Epithelial cell of prostate (primary cell): Measurements from ENCODE around the gene FOXP3.

Experiments
- DNase-seq: peaks from one replicate; pipeline ENCODE4 v3.0.0-alpha.2; 2011; ENCODE audit warnings: low read depth, low spot score
- H3K27ac ChIP-seq: fragments of 450-650 bp; 2 replicates; pipeline ENCODE4 v1.5.1; 2017; ENCODE audit warnings: mild to moderate bottlenecking

The FOXP3 gene

GRCh38 chrX:49227726-49228125, 36.8 kb downstream of the FOXP3 start:
- DNase-seq = no peak
- H3K27ac ChIP-seq = no peak overlapping the region

- DNase-seq = no peak
- no peak overlapping the region for H3K27ac ChIP-seq
Observed at GRCh38 chrX:49226946-49227345, 37.6 kb downstream of the FOXP3 start.

- no peak for DNase-seq
- no peak overlapping the region for H3K27ac ChIP-seq
Observed at GRCh38 chrX:49225858-49226257, 38.7 kb downstream of the FOXP3 start.

DNA sequence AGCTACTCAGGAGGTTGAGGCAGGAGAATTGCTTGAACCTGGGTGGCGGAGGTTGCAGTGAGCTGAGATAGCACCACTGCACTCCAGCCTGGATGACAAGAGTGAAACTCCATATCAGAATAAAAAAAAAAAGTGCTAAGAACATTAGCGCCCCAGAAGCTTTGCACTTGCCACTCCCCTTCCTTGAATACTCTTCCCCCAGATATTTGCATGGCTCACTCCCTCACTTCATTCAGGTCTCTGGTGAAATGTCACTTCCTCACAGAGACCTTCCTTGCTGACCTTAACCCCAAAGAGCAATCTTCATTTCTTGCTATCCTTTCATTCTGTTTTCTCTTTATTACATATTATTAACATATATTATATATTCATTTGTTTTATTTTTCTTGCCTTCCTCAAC, 42.6 kb downstream of the FOXP3 start:
- H3K27ac ChIP-seq = no peak overlapping the region
- no peak for DNase-seq

GRCh38 chrX:49220100-49220499, 44.4 kb downstream of the FOXP3 start:
- no peak for DNase-seq
- H3K27ac ChIP-seq = no peak overlapping the region

DNA sequence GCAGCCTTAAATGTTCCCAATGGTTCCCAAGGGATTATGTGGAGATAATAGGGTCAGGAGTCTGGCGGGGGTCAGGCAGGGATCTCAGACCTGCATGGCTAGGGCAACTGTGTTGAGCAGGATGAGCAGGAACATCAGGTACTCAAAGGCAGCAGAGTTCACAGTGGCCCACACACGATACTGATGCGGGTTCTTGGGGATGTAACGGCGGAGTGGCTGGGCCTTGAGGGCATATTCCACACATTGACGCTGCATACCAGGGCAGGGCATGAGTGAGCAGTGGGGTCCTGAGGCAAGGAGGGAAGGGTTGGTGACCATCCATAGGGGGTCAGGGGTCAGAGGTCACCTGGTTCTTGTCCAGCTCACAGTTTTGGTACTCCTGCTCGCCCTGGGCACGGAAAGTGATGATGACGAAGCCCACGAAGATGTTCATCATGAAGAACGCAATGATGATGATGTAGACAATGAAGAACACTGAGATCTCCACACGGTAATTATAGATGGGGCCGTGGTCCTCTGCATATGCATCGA, 49.4 kb downstream of the FOXP3 start:
- no peak for DNase-seq
- H3K27ac ChIP-seq = no peak overlapping the region

- DNase-seq = no peak
- no peak overlapping the region for H3K27ac ChIP-seq
Observed at GRCh38 chrX:49214416-49214815, 50.1 kb downstream of the FOXP3 start.

- DNase-seq = no peak
- no peak overlapping the region for H3K27ac ChIP-seq
Observed at GRCh38 chrX:49212861-49213260, 51.6 kb downstream of the FOXP3 start.

GRCh38 chrX:49212209-49212608, 52.3 kb downstream of the FOXP3 start:
- H3K27ac ChIP-seq = no peak overlapping the region
- no peak for DNase-seq

GRCh38 chrX:49211074-49211473, 53.4 kb downstream of the FOXP3 start:
- no peak for DNase-seq
- no peak overlapping the region for H3K27ac ChIP-seq

- no peak overlapping the region for H3K27ac ChIP-seq
- DNase-seq = no peak
Observed at GRCh38 chrX:49210406-49210805, 54.1 kb downstream of the FOXP3 start.

DNA sequence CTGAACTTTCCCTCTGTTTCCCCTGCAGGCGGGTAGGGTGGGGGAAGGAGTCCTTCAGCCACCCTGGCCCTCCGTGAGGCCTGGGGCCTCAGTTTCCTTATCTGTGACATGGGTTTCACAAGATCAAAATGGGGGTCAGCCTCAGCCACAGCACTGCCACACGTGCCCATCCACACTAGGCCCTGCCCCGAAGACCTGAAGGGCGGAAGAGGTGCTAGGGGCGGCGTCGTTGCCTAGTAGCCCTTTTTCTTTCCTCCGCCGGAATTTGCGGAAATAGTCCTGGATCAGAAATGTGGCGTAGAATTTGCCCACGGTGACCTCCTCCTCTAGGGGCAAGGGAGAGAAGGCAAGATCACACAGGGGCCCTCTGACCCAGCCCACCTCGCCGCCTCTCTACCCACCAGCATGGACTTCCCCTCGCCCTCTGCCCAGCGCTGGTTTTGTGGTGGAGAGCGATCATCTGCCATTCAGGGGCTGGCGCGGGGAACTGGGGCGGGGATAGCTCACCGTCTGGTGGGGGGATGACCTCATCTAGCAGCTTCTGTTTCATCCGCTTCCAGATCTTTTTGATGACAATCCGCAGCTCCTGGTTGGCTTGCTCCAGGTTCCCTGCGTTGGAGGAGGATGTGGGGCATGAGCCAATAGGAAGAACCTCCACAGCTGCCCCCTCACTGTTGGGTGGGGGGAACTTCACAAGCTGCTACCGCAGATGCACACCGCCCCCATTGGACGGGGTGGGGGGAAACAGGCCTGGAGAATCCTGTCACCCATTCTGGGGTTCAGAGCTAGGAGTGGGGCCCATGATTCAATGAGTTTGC, 54.9 kb downstream of the FOXP3 start:
- no peak for DNase-seq
- no peak overlapping the region for H3K27ac ChIP-seq

- no peak overlapping the region for H3K27ac ChIP-seq
- no peak for DNase-seq
Observed at GRCh38 chrX:49208399-49208798, 56.1 kb downstream of the FOXP3 start.

DNA sequence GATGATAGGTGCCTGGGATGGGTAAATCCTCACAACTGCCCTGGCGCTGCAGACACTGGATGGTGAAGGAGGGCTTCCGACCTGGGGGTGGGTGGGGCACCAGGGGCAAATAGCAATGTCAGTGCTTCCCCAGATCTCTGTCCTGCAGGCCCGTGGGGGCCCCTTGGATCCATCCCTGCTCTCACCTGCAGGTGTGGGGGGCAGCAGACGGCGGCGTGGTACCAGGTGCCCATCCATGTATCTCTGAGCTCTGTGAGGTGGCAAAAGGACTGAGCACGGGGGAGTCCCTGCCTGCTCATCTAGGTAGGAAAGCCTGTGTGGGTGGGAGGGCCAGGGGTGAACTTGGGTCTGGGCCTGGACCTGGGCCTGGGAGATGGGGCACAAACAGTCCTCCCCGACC, 58.0 kb downstream of the FOXP3 start:
- DNase-seq = no peak
- H3K27ac ChIP-seq = no peak overlapping the region

- H3K27ac ChIP-seq = no peak overlapping the region
Observed at GRCh38 chrX:49205443-49205842, 59.1 kb downstream of the FOXP3 start.

GRCh38 chrX:49204709-49205108, 59.8 kb downstream of the FOXP3 start:
- H3K27ac ChIP-seq = no peak overlapping the region
- DNase-seq = no peak

More at GRCh38 chrX:49205443-49205842, 59.1 kb downstream of the FOXP3 start:
- no peak for DNase-seq

- no peak for DNase-seq
- H3K27ac ChIP-seq = no peak overlapping the region
Observed at GRCh38 chrX:49204017-49204416, 60.5 kb downstream of the FOXP3 start.

DNA sequence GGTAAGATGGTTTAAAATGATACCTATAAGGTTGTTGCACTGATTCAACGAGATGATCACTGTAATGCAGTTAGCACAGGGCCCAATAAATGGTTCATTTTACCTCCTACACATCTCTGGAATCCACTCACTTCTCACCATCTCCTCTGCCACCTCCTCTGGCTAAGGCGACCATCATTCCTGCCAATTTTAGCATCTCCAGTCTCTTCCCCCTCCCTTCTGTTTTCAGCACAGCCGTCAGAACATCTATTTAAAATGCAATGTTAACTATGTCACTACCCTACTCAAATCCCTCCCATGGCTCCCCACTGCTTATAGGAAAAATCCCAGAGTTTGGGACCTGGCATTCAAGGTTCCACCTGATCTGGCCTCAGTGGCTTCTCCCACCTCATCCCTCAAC, 61.0 kb downstream of the FOXP3 start:
- no peak overlapping the region for H3K27ac ChIP-seq
- DNase-seq = no peak

DNA sequence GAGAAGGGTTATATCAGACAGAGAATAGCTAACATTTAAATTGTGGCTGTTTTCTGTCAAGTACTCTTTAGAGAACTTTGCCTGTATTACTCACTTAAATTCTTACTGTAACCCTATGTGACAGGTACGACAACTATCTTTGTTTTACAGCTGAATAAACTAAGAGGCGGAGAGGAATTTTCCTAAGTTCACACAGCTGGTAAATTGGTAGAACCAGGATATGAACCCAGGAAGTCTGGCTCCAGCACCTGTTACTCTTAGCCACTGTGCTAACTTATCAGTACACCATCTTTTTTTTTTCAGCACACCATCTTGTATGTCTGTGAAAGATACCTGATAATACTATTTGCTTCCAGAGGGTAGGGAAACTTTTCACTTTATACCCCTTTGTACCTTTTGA, 62.5 kb downstream of the FOXP3 start:
- no peak for DNase-seq

More for the DNA sequence above, 62.5 kb downstream of the FOXP3 start:
- H3K27ac ChIP-seq = no peak overlapping the region
